GM12874 (cell line): ENCODE results near the gene PKN2.

Experiments used
- TF ChIP-seq, protein P1 (sequence below): IDR thresholded peaks from 2 replicates; pipeline ENCODE4 v1.5.1; 2011; ENCODE audit warnings: low read depth, mild to moderate bottlenecking, control low read depth, low read length, moderate library complexity; ENCODE audit not compliant: insufficient read depth

PKN2 gene

DNA sequence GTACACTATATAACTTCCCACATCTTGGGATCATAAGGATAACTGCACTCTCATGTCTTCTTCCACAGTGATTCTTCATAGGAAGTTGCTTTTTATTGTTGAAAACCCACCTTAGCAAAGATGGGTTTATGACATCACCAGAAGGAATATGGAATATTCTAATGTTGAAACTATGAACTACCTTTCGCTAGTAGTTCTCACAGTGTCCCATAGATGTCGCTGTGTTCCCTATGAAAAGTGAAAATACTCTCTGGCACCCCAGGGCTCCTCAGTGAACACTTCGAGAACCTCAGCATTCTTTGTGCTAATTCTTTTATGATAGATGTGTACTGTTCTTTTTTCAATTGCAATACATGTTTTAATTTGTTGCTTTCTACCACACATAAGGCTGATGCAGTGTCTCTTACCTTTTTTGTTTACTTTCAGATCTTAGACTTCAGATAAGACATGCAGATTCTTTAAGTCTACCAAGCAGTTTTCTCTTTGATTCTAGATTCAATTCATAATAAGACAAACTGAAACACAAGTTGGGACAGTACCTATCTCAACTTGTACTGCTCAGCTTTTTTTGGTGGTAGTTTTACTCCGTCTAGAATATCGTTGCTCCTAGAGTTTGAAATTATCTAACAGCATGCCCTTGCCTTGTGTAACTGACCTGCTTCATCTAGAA is 116.4 kb downstream of the PKN2 start:
- TF ChIP-seq, protein P1, sequence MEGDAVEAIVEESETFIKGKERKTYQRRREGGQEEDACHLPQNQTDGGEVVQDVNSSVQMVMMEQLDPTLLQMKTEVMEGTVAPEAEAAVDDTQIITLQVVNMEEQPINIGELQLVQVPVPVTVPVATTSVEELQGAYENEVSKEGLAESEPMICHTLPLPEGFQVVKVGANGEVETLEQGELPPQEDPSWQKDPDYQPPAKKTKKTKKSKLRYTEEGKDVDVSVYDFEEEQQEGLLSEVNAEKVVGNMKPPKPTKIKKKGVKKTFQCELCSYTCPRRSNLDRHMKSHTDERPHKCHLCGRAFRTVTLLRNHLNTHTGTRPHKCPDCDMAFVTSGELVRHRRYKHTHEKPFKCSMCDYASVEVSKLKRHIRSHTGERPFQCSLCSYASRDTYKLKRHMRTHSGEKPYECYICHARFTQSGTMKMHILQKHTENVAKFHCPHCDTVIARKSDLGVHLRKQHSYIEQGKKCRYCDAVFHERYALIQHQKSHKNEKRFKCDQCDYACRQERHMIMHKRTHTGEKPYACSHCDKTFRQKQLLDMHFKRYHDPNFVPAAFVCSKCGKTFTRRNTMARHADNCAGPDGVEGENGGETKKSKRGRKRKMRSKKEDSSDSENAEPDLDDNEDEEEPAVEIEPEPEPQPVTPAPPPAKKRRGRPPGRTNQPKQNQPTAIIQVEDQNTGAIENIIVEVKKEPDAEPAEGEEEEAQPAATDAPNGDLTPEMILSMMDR, result peak; percentile 34; the same call in 1 of the 2 replicates

DNA sequence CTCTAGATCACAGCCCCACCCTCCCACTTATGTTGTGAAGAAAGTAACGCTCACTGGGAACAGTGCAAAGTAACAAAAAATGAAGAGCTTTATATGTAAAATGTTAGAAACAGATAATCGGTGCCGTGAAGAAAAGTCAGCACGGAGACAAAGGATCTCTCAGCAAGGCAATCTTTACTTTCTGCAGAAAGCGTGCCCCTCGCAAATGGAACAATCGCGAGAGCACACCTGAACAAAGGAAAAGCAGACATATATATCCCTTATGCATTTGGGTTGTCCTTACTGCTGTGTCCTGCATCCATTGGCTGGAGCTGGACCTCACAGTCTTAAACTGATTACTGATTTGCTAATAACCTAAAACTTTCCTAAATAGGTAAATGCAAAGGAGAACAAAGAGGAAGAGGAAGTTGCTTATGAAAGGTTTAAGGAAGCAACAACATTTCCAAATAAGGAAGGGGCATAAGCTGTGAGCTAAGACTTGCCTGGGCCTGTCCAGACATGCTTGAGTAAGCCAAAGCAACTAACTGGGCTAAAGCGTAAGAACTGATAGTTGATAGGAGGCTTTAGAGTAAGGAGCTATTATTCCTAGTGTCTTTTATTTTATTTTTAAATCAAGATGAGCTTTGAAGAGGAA is 117.6 kb downstream of the PKN2 start:
- TF ChIP-seq, protein P1, result no peak

DNA sequence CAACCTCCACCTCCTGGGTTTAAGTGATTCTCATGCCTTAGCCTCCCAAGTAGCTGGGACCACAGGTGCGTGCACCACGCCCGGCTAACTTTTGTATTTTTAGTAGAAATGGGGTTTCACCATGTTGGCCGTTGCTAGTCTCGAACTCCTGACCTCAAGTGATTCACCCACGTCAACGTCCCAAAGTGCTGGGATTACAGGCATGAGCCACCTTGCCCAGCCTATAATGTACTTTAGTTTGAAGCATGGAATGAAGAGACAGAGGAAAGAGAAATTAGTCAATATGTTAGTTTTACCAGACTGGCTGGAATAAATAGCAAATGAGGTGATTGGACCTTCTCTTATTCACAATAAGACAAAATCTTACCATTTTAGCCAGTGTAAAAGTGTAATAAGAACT is 118.3 kb downstream of the PKN2 start:
- TF ChIP-seq, protein P1, result no peak

DNA sequence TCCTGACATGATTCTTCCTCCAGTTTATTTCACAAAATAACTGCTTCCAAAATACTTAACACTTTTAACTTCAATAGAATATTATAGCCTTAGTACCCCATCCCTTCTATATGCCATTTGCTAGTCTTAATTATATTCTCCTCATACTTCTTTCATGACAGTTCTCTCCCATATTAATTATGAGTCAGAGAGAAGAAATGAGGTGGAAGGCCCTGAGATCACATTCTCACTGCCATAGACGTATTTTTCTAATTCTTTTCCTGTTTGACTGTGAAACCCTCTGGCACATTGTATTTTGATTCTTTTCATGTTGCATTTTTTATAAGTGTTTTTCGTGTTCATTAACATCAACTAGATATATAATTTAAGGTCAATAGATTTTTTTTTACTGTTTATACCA is 118.9 kb downstream of the PKN2 start:
- TF ChIP-seq, protein P1, result no peak

DNA sequence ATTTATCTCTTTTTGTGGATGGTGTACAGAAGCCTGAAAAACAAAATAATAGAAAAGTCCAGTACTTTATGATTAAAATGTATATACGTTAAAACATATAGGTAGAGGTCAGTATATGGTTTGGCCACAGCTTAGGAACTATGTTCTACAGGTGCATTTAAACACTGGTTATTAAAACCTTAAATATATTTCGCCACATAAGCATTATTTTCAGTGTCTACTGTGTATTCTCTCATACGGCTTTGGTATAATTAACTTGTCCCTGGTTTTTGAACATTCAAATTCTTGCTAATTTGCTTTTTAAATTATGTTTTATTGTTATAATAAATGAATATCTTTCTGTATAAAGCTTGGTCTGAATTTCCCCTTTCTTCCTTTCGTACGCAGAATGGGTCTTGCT is 119.4 kb downstream of the PKN2 start:
- TF ChIP-seq, protein P1, result no peak

DNA sequence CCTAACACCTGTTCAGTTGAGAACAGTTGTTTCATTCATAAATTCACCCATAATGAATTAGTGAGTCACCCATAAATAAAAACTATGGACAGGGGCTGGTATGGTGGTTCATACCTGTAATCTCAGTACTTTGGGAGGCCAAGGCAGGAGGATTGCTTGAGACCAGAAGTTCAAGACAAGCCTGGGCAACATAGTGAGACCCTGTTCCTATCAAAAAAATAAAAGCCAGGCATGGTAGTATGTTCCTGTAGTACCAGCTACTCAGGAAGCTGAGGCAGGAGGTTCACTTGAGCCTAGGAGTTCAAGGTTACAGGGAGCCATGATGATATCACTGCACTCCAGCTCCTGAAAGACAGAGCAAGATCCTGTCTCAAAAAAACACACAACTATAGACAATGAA is 128.3 kb downstream of the PKN2 start:
- TF ChIP-seq, protein P1, result no peak

DNA sequence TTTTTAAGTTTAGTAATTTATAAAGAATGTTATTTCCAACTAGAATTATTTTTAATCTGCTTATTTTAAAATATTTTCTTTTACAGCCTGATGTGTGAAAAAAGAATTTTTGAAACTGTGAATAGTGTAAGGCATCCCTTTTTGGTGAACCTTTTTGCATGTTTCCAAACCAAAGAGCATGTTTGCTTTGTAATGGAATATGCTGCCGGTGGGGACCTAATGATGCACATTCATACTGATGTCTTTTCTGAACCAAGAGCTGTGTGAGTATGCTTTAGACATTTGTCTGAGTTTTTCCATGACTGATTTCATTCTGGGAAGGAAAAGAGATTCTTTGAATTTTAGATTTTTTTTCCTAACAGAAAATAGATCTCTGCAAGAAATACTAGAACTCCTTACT is 129.4 kb downstream of the PKN2 start:
- TF ChIP-seq, protein P1, result no peak
